IPS-20b (cell line): ENCODE measurements around the gene PER2.

Source experiments
- H3K27ac ChIP-seq: one replicate; pipeline ENCODE4 v1.5.1; 2013; ENCODE audit warnings: low read length
- H3K27me3 ChIP-seq: 2 replicates; pipeline ENCODE4 v1.6.1; 2013; ENCODE audit warnings: mild to moderate bottlenecking, low read length, inconsistent platforms; ENCODE audit not compliant: insufficient read depth
- H3K36me3 ChIP-seq: 2 replicates; pipeline ENCODE4 v1.6.1; 2013; ENCODE audit warnings: low read depth, mild to moderate bottlenecking, inconsistent platforms, low read length, moderate library complexity; ENCODE audit not compliant: insufficient read depth
- H3K4me1 ChIP-seq: 2 replicates; pipeline ENCODE4 v1.6.1; 2013; ENCODE audit warnings: mild to moderate bottlenecking, control low read depth, inconsistent platforms, low read length, moderate library complexity; ENCODE audit not compliant: insufficient read depth
- H3K4me3 ChIP-seq: 2 replicates; pipeline ENCODE4 v1.5.1; 2013; ENCODE audit warnings: mild to moderate bottlenecking, low read length, inconsistent platforms
- H3K9ac ChIP-seq: 2 replicates; pipeline ENCODE4 v1.6.1; 2013; ENCODE audit warnings: low read depth, mild to moderate bottlenecking, inconsistent platforms, low read length, moderate library complexity
- H3K9me3 ChIP-seq: 2 replicates; pipeline ENCODE4 v1.6.1; 2013; ENCODE audit warnings: mild to moderate bottlenecking, low read depth, low read length, inconsistent platforms; ENCODE audit not compliant: insufficient read depth

PER2 gene

GRCh38 chr2:238294046-238294392, 5.6 kb upstream of the PER2 start:
- Histone ChIP-seq H3K4me1 (peaks cover 11% of the 10 kb centered on the region; the same call in 1 of the 2 replicates), H3K27me3 (peaks cover 6% of the 10 kb centered on the region), H3K36me3 (no peaks in the 10 kb centered on the region), H3K9ac (no peak overlapping the region), H3K9me3 (no peaks in the 10 kb centered on the region), H3K27ac (no peak overlapping the region), H3K4me3 (no peak overlapping the region)

DNA sequence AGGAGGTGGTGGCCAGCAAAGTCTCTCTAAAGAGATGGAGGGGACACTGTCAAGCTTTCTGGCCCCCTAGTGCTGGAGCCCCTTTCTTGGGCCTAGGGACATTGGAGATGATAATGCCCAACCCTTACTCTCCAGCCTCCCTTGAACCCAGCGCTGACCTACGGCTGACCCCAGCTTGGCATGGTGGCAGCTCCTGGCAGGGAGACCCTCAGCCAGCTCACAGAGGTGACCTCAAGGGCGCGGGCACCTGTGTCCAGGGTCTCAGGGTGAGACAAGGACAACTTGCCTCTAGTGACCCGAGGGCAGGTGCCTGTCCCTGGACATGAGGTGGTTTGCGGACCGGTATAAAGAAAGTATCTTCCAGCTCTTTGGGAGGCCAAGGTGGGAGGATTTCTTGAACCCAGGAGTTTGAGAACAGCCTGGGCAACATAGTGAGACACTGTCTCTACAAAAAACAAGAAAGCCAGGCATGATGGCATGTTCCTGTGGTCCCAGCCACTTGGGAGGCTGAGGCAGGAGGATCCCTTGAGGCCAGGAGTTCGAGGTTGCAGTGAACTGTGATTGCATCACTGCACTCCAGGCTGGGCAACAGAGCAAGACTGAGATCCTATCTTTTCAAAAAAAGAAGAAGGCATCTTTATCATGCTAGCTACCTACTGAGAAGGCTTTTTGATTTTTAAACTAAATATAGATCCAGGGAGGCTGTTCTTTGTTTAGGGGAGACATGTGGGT, 3.3 kb upstream of the PER2 start:
- Histone ChIP-seq H3K27me3 (peaks cover 20% of the 10 kb centered on the region), H3K9ac (no peak overlapping the region), H3K4me1 (peaks cover 14% of the 10 kb centered on the region; the same call in 1 of the 2 replicates), H3K27ac (no peak overlapping the region), H3K36me3 (no peaks in the 10 kb centered on the region), H3K9me3 (no peaks in the 10 kb centered on the region), H3K4me3 (no peak overlapping the region)

GRCh38 chr2:238290715-238291549, 2.5 kb upstream of the PER2 start:
- no peak overlapping the region for H3K4me3 ChIP-seq
- no peaks in the 10 kb centered on the region for H3K36me3 ChIP-seq
- H3K27me3 ChIP-seq = peaks cover 22% of the 10 kb centered on the region
- no peak overlapping the region for H3K27ac ChIP-seq
- peaks cover 17% of the 10 kb centered on the region; the same call in 1 of the 2 replicates for H3K4me1 ChIP-seq
- H3K9ac ChIP-seq = no peak overlapping the region
- H3K9me3 ChIP-seq = no peaks in the 10 kb centered on the region

GRCh38 chr2:238290091-238290509, 1.7 kb upstream of the PER2 start:
- H3K4me3 ChIP-seq = peak overlapping the region; percentile 76; the same call in 1 of the 2 replicates
- no peaks in the 10 kb centered on the region for H3K36me3 ChIP-seq
- H3K27ac ChIP-seq = no peak overlapping the region
- H3K4me1 ChIP-seq = peaks cover 24% of the 10 kb centered on the region
- no peak overlapping the region for H3K9ac ChIP-seq
- no peaks in the 10 kb centered on the region for H3K9me3 ChIP-seq
- H3K27me3 ChIP-seq = peaks cover 22% of the 10 kb centered on the region

DNA sequence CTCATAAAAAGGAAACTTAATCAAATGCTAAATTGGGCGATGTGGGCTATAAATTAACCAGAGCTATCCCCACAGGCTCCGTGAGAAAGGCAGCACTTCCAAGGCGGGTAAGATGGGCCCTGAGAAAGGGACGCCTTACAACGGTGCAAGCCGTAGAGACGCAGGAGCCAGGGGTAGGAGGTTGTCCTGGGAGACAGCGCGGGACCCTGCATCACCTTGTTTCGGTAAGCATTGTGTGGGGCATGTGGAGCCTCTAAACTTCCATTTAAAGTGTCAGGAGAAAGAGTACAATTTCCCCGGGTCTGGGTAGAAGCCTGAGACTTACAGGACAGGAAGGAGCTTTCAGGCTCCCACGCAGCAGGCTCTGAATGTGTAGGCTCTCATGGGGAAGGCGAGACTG, 1.2 kb upstream of the PER2 start:
- H3K27me3 ChIP-seq = peaks cover 22% of the 10 kb centered on the region; the same call in 1 of the 2 replicates
- no peaks in the 10 kb centered on the region for H3K36me3 ChIP-seq
- peaks cover 24% of the 10 kb centered on the region for H3K4me1 ChIP-seq
- H3K9me3 ChIP-seq = no peaks in the 10 kb centered on the region
- H3K9ac ChIP-seq = peak overlapping the region; percentile 69; the same call in 1 of the 2 replicates
- H3K27ac ChIP-seq = no peak overlapping the region
- peak overlapping the region; percentile 76 for H3K4me3 ChIP-seq

- peaks cover 22% of the 10 kb centered on the region; the same call in 1 of the 2 replicates for H3K27me3 ChIP-seq
- no peak overlapping the region for H3K27ac ChIP-seq
- H3K9ac ChIP-seq = peak overlapping the region; percentile 69; the same call in 1 of the 2 replicates
- H3K9me3 ChIP-seq = no peaks in the 10 kb centered on the region
- H3K4me1 ChIP-seq = peaks cover 24% of the 10 kb centered on the region
- no peaks in the 10 kb centered on the region for H3K36me3 ChIP-seq
- peak overlapping the region; percentile 82 for H3K4me3 ChIP-seq
Measured at GRCh38 chr2:238288650-238289573, 502 bp upstream of the PER2 start.

DNA sequence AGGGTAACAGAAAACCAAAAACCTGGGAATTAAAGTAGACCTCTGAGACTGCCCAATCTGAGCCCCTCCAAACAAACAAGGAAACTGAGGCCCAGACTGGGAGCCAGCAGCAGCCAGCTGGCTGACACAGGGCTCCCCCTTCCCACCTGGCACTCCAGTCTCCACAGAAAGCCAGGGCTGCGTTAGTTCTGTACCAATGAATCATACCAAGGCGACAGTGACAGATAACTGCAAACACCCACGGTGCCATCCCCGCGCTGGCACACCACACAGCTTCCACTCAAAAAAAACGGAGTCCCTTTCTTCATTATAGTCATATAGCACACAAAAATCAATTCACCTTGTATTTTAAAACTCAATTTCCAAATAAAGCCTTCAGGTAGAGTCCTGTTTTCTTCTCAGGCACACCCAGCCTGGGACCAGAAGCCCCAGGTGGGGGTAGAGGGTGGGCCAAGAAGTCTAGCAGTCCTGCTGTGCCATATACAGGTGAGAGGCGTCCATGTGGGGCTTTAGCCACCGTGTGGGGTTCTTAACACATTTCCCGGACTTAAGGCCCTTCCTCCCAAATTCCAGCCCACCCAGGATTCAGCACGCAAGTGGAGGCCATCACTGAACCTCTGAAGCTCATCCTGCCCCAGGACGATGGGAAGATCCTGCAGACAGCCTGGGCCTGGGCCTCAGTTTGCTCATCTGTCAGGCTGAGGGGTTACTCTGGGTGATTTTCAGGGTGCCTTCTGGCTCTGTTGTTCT, 1.2 kb downstream of the PER2 start:
- H3K9me3 ChIP-seq = no peaks in the 10 kb centered on the region
- H3K9ac ChIP-seq = peak overlapping the region; percentile 72; the same call in 1 of the 2 replicates
- H3K4me1 ChIP-seq = peaks cover 24% of the 10 kb centered on the region
- no peak overlapping the region for H3K27ac ChIP-seq
- H3K27me3 ChIP-seq = peaks cover 22% of the 10 kb centered on the region; the same call in 1 of the 2 replicates
- H3K4me3 ChIP-seq = peak overlapping the region; percentile 82
- H3K36me3 ChIP-seq = no peaks in the 10 kb centered on the region

DNA sequence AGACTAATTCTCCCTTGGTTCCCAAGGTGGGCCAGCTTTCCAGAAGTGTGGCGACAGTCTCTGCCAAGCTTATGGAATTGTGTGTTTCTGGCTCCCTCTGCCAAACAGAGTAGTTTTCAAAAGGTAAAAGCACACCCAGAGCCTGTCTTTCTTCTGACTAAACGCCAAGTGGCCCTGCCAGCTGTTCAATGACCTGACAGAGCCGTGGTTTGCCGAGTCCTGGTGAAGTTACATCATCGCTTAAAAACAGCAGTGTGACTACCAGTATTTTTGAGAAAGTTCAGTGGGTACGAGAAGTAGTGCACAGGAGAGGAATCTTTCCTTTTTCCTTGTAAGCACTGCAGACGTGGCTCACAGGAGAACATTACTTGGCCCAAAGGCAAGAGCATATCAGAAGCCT, 1.9 kb downstream of the PER2 start:
- Histone ChIP-seq H3K36me3 (no peaks in the 10 kb centered on the region), H3K4me3 (no peak overlapping the region), H3K4me1 (peaks cover 24% of the 10 kb centered on the region), H3K9ac (peak overlapping the region; percentile 28; the same call in 1 of the 2 replicates), H3K27ac (no peak overlapping the region), H3K9me3 (no peaks in the 10 kb centered on the region), H3K27me3 (peaks cover 22% of the 10 kb centered on the region; the same call in 1 of the 2 replicates)

DNA sequence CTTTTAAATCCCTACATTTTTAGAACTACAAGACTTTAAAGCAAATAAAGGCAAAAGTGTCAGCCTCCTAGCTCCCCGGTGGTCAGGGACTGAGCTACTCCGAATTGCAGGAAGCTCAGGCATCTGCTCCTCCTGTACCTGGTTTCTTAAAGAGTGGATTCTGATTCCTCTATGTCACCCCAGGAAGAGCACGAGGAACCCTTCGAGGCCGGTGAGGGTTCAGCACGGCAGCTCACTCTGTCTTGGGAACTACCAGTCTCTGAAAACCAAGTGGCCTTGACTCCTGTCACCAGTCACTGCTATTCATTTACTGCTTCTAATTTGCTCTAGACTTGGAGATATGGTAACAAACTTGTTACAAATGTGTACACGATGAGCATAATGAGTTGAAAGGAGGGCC, 2.3 kb downstream of the PER2 start:
- peaks cover 24% of the 10 kb centered on the region for H3K4me1 ChIP-seq
- H3K4me3 ChIP-seq = no peak overlapping the region
- no peaks in the 10 kb centered on the region for H3K36me3 ChIP-seq
- H3K9ac ChIP-seq = peak overlapping the region; percentile 28; the same call in 1 of the 2 replicates
- H3K27ac ChIP-seq = no peak overlapping the region
- H3K27me3 ChIP-seq = peaks cover 22% of the 10 kb centered on the region; the same call in 1 of the 2 replicates
- H3K9me3 ChIP-seq = no peaks in the 10 kb centered on the region

DNA sequence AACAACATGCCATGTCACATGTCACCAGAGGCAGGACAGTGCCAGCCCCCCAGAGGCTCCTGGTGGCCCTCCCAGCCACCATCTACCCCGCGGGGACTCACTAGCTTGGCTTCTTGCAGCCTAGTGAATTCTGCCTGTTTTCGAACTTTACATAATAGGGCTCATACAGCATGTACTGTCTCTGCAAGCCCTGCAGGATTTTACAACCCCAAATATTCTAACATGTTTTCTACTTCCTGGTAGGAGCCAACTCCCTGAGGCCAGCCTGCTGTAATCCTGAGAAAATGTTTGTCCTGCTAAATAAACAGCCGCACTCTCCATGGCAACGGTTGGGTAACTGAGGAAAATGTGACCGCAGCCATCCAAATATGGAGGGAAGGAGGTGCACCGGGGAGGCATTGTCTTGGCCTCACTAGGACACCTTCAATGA, 2.7 kb downstream of the PER2 start:
- Histone ChIP-seq H3K27me3 (peaks cover 22% of the 10 kb centered on the region; the same call in 1 of the 2 replicates), H3K4me1 (peaks cover 24% of the 10 kb centered on the region), H3K27ac (no peak overlapping the region), H3K9ac (peak overlapping the region; percentile 37; the same call in 1 of the 2 replicates), H3K9me3 (no peaks in the 10 kb centered on the region), H3K4me3 (no peak overlapping the region), H3K36me3 (no peaks in the 10 kb centered on the region)
